Activated naive CD4-positive, alpha-beta T cell treated with anti-CD3 and anti-CD28 coated beads, Interleukin-2, amount 10 ng/mL, durations not matched to agents 7 days and 5 days (primary cell): Measurements from ENCODE around the gene DCAF16.

ENCODE experiments used
- CTCF ChIA-PET: fragments of 350-600 bp; sonication (Branson Sonifier 250); formaldehyde crosslinking; loops from one replicate; lab custom pipeline; 2021; ENCODE audit warnings: antibody characterized with exemption; lab: Charles Lee
- DNase-seq: peaks from one replicate; pipeline ENCODE4 v3.0.0-alpha.2; 2020
- H3K27ac Mint-ChIP-seq: one replicate; pipeline ENCODE4 v1.8.0; 2021; ENCODE audit warnings: mild to moderate bottlenecking, moderate library complexity, mixed read lengths
- H3K27me3 Mint-ChIP-seq: one replicate; pipeline ENCODE4 v1.8.0; 2021; ENCODE audit warnings: mild to moderate bottlenecking, mixed read lengths
- H3K36me3 Mint-ChIP-seq: one replicate; pipeline ENCODE4 v1.8.0; 2021; ENCODE audit warnings: mixed read lengths
- H3K4me1 Mint-ChIP-seq: one replicate; pipeline ENCODE4 v1.8.0; 2021; ENCODE audit warnings: mixed read lengths
- H3K4me3 Mint-ChIP-seq: one replicate; pipeline ENCODE4 v1.8.0; 2021; ENCODE audit warnings: mild to moderate bottlenecking, moderate library complexity, mixed read lengths
- H3K9me3 Mint-ChIP-seq: one replicate; pipeline ENCODE4 v1.8.0; 2021; ENCODE audit warnings: mixed read lengths

Gene DCAF16

GRCh38 chr4:17809667-17810066, 890 bp downstream of the DCAF16 start:
- Mint-ChIP-seq H3K36me3 (peaks cover 31% of the 10 kb centered on the region), H3K4me1 (peaks cover 54% of the 10 kb centered on the region), H3K9me3 (no peaks in the 10 kb centered on the region), H3K27ac (peak overlapping the region; percentile 97), H3K27me3 (peaks cover 5% of the 10 kb centered on the region), H3K4me3 (peak overlapping the region; percentile 87)
- CTCF ChIA-PET = interaction anchor here (0.7 to 4.0 kb wide), 8 partner anchors 9 to 302 kb away, joined by 3 to 21 read pairs (median 4); partner anchors contain the start of gene LAP3
- DNase-seq = peak; percentile 24

GRCh38 chr4:17807446-17807845, 3.1 kb downstream of the DCAF16 start:
- no peaks in the 10 kb centered on the region for H3K9me3 Mint-ChIP-seq
- peaks cover 39% of the 10 kb centered on the region for H3K4me1 Mint-ChIP-seq
- peaks cover 5% of the 10 kb centered on the region for H3K27me3 Mint-ChIP-seq
- H3K4me3 Mint-ChIP-seq = peak overlapping the region; percentile 44
- CTCF ChIA-PET = interaction anchor here (1.0 to 4.0 kb wide), 5 partner anchors 10 to 263 kb away, joined by 3 to 21 read pairs (median 3); no protein-coding TSS in a partner anchor
- peak overlapping the region; percentile 56 for H3K27ac Mint-ChIP-seq
- H3K36me3 Mint-ChIP-seq = peaks cover 42% of the 10 kb centered on the region
- DNase-seq = no peak

GRCh38 chr4:17805580-17806155, 4.9 kb downstream of the DCAF16 start:
- no peaks in the 10 kb centered on the region for H3K9me3 Mint-ChIP-seq
- H3K27me3 Mint-ChIP-seq = peaks cover 4% of the 10 kb centered on the region
- peak overlapping the region; percentile 60 for H3K27ac Mint-ChIP-seq
- H3K4me1 Mint-ChIP-seq = peaks cover 32% of the 10 kb centered on the region
- no peak overlapping the region for H3K4me3 Mint-ChIP-seq
- peaks cover 46% of the 10 kb centered on the region for H3K36me3 Mint-ChIP-seq
- no peak for DNase-seq
- CTCF ChIA-PET = interaction anchor here (1.0 to 1.4 kb wide), 2 partner anchors 211 to 257 kb away, joined by 3 to 6 read pairs; no protein-coding TSS in a partner anchor

- Mint-ChIP-seq H3K27ac (no peak overlapping the region), H3K4me3 (no peak overlapping the region), H3K9me3 (no peaks in the 10 kb centered on the region), H3K27me3 (no peaks in the 10 kb centered on the region), H3K36me3 (peaks cover 42% of the 10 kb centered on the region), H3K4me1 (peaks cover 2% of the 10 kb centered on the region)
- DNase-seq = no peak
- CTCF ChIA-PET = interaction anchor here (0.5 to 2.2 kb wide), 4 partner anchors 10 to 249 kb away, joined by 3 to 7 read pairs (median 6); partner anchors contain the start of genes DCAF16 and NCAPG
Measured at GRCh38 chr4:17797808-17798207, 12.7 kb downstream of the DCAF16 start.

GRCh38 chr4:17794730-17795129, 15.8 kb downstream of the DCAF16 start:
- Mint-ChIP-seq H3K27me3 (no peaks in the 10 kb centered on the region), H3K4me3 (no peak overlapping the region), H3K9me3 (no peaks in the 10 kb centered on the region), H3K4me1 (no peaks in the 10 kb centered on the region), H3K36me3 (peaks cover 35% of the 10 kb centered on the region), H3K27ac (no peak overlapping the region)
- no peak for DNase-seq
- CTCF ChIA-PET = interaction anchor here (1.5 kb wide), 1 partner anchor 13 kb away, joined by 3 read pairs; no protein-coding TSS in a partner anchor

- Mint-ChIP-seq H3K27ac (no peak overlapping the region), H3K9me3 (no peaks in the 10 kb centered on the region), H3K36me3 (peaks cover 21% of the 10 kb centered on the region), H3K4me3 (no peak overlapping the region), H3K27me3 (no peaks in the 10 kb centered on the region), H3K4me1 (peaks cover 5% of the 10 kb centered on the region)
- no peak for DNase-seq
- CTCF ChIA-PET = interaction anchor here (1.3 kb wide), 1 partner anchor 19 kb away, joined by 3 read pairs; no protein-coding TSS in a partner anchor
Measured at GRCh38 chr4:17788956-17789355, 21.6 kb downstream of the DCAF16 start.

GRCh38 chr4:17787315-17787714, 23.2 kb downstream of the DCAF16 start:
- no peak overlapping the region for H3K27ac Mint-ChIP-seq
- no peak for DNase-seq
- peaks cover 13% of the 10 kb centered on the region for H3K36me3 Mint-ChIP-seq
- no peak overlapping the region for H3K4me3 Mint-ChIP-seq
- no peaks in the 10 kb centered on the region for H3K9me3 Mint-ChIP-seq
- H3K27me3 Mint-ChIP-seq = peaks cover 11% of the 10 kb centered on the region
- CTCF ChIA-PET = no interaction called here
- peaks cover 5% of the 10 kb centered on the region for H3K4me1 Mint-ChIP-seq

- Mint-ChIP-seq H3K27me3 (peaks cover 19% of the 10 kb centered on the region), H3K9me3 (no peaks in the 10 kb centered on the region), H3K4me1 (peaks cover 10% of the 10 kb centered on the region), H3K36me3 (peaks cover 8% of the 10 kb centered on the region), H3K27ac (no peak overlapping the region), H3K4me3 (no peak overlapping the region)
- DNase-seq = no peak
- CTCF ChIA-PET = interaction anchor here (0.6 kb wide), 1 partner anchor 1491 kb away, joined by 3 read pairs; no protein-coding TSS in a partner anchor
Measured at GRCh38 chr4:17786567-17786966, 24.0 kb downstream of the DCAF16 start.

- H3K9me3 Mint-ChIP-seq = no peaks in the 10 kb centered on the region
- H3K4me1 Mint-ChIP-seq = peaks cover 13% of the 10 kb centered on the region
- CTCF ChIA-PET = no interaction called here
- H3K27ac Mint-ChIP-seq = no peak overlapping the region
- no peak for DNase-seq
- H3K27me3 Mint-ChIP-seq = peaks cover 26% of the 10 kb centered on the region
- H3K4me3 Mint-ChIP-seq = no peak overlapping the region
- peaks cover 3% of the 10 kb centered on the region for H3K36me3 Mint-ChIP-seq
Measured at GRCh38 chr4:17785858-17786257, 24.7 kb downstream of the DCAF16 start.

- peaks cover 11% of the 10 kb centered on the region for H3K4me1 Mint-ChIP-seq
- no peak within 1 kb of the TSS for H3K4me3 Mint-ChIP-seq
- no peaks in the 10 kb centered on the region for H3K9me3 Mint-ChIP-seq
- no peak within 1 kb of the TSS for H3K27ac Mint-ChIP-seq
- no peaks in the 10 kb centered on the region for H3K36me3 Mint-ChIP-seq
- peaks cover 45% of the 10 kb centered on the region for H3K27me3 Mint-ChIP-seq
- DNase-seq = no peak
- CTCF ChIA-PET = no interaction called here
Measured at GRCh38 chr4:17781300-17782287, 29.0 kb downstream of the DCAF16 start, which contains the start of gene FAM184B. Gene FAM184B (minus strand): TSS chr4:17781621. CDS start chr4:17781299, 322 bp downstream.

GRCh38 chr4:17780501-17781299, 29.9 kb downstream of the DCAF16 start:
- Mint-ChIP-seq H3K36me3 (no peaks in the 10 kb centered on the region), H3K27me3 (peaks cover 45% of the 10 kb centered on the region), H3K4me1 (peaks cover 8% of the 10 kb centered on the region), H3K9me3 (no peaks in the 10 kb centered on the region), H3K27ac (no peak overlapping the region), H3K4me3 (no peak overlapping the region)
- CTCF ChIA-PET = no interaction called here
- no peak for DNase-seq

GRCh38 chr4:17778431-17778830, 32.1 kb downstream of the DCAF16 start:
- no peak overlapping the region for H3K27ac Mint-ChIP-seq
- DNase-seq = no peak
- H3K4me1 Mint-ChIP-seq = peaks cover 8% of the 10 kb centered on the region
- H3K27me3 Mint-ChIP-seq = peaks cover 51% of the 10 kb centered on the region
- no peaks in the 10 kb centered on the region for H3K9me3 Mint-ChIP-seq
- CTCF ChIA-PET = no interaction called here
- no peaks in the 10 kb centered on the region for H3K36me3 Mint-ChIP-seq
- no peak overlapping the region for H3K4me3 Mint-ChIP-seq

- H3K27ac Mint-ChIP-seq = no peak overlapping the region
- DNase-seq = no peak
- H3K4me3 Mint-ChIP-seq = no peak overlapping the region
- H3K36me3 Mint-ChIP-seq = no peaks in the 10 kb centered on the region
- H3K4me1 Mint-ChIP-seq = no peaks in the 10 kb centered on the region
- CTCF ChIA-PET = no interaction called here
- H3K9me3 Mint-ChIP-seq = no peaks in the 10 kb centered on the region
- peaks cover 8% of the 10 kb centered on the region for H3K27me3 Mint-ChIP-seq
Measured at GRCh38 chr4:17773135-17773698, 37.3 kb downstream of the DCAF16 start.
